ENCODE data around the gene ZNF428.

DNA sequence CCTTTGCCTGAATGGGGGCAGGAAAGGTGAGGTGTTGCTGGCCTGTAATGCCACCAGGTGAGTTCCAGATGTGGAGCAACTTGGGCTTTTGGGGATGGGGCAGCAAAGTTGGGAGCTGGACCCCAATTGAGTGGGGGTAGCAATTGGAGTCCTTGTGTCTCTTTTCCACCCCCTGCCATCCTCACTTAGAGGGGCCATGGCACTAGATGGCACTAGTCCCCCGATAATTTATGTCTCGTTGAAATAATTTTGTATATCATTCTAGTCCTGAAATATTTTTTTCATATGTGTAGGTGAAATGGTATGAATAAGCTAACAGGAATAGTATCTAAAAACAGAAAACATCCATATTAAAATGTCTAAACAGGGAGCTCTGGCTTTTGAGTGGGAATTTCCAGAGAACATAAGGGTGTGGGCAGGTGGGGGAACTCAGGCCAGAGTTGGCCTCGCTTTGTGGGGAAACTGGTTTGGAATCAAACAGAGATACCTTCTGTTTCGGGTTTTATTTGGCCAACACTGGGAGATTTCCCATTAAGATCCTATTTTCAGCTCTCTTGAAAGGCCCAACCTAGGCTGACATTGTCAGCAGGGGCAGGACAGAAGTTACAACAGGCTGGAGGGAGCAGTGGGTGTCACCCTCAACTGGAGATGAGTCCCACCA, 19.7 kb downstream of the ZNF428 start:
- TF ChIP-seq, protein P1, sequence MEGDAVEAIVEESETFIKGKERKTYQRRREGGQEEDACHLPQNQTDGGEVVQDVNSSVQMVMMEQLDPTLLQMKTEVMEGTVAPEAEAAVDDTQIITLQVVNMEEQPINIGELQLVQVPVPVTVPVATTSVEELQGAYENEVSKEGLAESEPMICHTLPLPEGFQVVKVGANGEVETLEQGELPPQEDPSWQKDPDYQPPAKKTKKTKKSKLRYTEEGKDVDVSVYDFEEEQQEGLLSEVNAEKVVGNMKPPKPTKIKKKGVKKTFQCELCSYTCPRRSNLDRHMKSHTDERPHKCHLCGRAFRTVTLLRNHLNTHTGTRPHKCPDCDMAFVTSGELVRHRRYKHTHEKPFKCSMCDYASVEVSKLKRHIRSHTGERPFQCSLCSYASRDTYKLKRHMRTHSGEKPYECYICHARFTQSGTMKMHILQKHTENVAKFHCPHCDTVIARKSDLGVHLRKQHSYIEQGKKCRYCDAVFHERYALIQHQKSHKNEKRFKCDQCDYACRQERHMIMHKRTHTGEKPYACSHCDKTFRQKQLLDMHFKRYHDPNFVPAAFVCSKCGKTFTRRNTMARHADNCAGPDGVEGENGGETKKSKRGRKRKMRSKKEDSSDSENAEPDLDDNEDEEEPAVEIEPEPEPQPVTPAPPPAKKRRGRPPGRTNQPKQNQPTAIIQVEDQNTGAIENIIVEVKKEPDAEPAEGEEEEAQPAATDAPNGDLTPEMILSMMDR (IDR thresholded peaks at IDR 0.05): no peak
- TF ChIP-seq POLR2A (IDR thresholded peaks at IDR 0.05): no peak
